ENCODE results near the gene FOXN1. TPM values are rescaled to one million over a fixed set of nuclear protein-coding genes. Genes with fewer than 3 reads are reported as not detected.

Gene FOXN1
- total RNA-seq, 1 experiment from 2014 or later = not detected

DNA sequence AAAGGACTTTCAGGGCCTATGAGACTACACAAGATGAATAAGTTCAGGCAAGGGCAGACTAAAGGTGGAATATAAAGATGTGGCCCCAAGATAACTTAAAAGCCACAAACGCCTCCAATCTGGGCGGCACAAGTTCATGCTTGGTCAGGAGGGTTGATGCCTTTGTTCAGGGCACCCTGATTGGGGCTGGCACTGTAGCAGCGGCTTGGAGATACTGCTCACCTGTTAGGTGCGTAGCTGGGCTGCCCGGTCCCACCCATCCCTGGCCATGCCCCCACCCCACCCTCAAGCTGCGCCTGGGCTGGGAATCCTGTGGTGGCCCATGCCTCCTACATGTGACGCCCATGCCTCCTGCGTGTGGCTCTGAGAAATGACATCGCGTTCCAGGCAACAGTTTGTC, 45.2 kb upstream of the FOXN1 start:
- ChIA-PET CTCF (no interaction called here), POLR2A (ENCODE audit: unreplicated experiment) (no interaction called here)
- intact Hi-C loops (cut with micrococcal nuclease) = no loop called here
- Histone ChIP-seq H3K27ac (ENCODE audit: low read length) (no peak overlapping the region), H3K9me2 (replicated peaks; ENCODE audit: low read length) (no peaks in the 10 kb centered on the region), H3K9ac (ENCODE audit: low read length) (no peak overlapping the region), H3K79me2 (ENCODE audit: low read length) (no peaks in the 10 kb centered on the region), H3K27me3 (ENCODE audit: low read length) (no peaks in the 10 kb centered on the region; the same call in 1 of the 2 replicates), H3K9me3 (ENCODE audit: low read length) (no peaks in the 10 kb centered on the region), H3K4me2 (ENCODE audit: low read length) (no peak overlapping the region), H3K36me3 (ENCODE audit: low read depth, low read length) (no peaks in the 10 kb centered on the region), H3K4me3 (ENCODE audit: low read length) (no peak overlapping the region), H4K20me1 (ENCODE audit: low read length) (no peaks in the 10 kb centered on the region), H2AFZ (ENCODE audit: low read length) (no peak overlapping the region), H3F3A (ENCODE audit: low read length, unreplicated experiment) (no peaks in the 10 kb centered on the region), H3K4me1 (ENCODE audit: insufficient read depth, low read length) (no peaks in the 10 kb centered on the region)
- TF ChIP-seq CTCF (conservative IDR thresholded peaks at IDR 0.05; ENCODE audit: low read depth, low read length) = no peak
- TF ChIP-seq EZH2 (IDR thresholded peaks at IDR 0.05; ENCODE audit: low read length, unreplicated experiment) = no peak
- no peak for TF ChIP-seq EZH2phosphoT487 (IDR thresholded peaks at IDR 0.05; ENCODE audit: borderline replicate concordance, low read length)
- no TSS peak for BruUV-seq (replicated peaks)
- no peak for DNase-seq
- ATAC-seq = no peak

DNA sequence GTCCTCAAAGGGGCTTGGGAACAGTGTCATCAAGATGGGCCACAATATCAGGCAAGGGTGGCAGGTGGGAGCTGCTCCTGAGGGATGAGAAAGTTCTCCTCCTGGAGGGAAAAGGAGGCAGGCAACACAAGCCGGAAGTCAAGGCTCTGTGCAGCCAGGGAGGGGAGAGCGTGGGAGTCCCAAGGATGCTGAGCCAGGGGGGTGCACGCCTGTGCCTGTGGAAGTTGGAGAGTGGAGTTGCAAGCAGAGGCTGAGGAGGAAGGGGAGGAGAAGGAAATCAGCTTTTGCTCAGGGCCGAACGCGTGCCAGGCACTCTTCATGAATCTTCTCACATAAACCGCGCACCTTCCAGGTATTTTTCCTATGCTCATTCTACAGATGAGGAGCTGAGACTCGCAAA, 40.1 kb upstream of the FOXN1 start:
- H3K4me3 ChIP-seq (ENCODE audit: low read length) = no peak overlapping the region
- no peak for ATAC-seq
- no peak overlapping the region for H3K4me2 ChIP-seq (ENCODE audit: low read length)
- H3K79me2 ChIP-seq (ENCODE audit: low read length) = no peaks in the 10 kb centered on the region
- POLR2A ChIA-PET (ENCODE audit: unreplicated experiment) = interaction anchor here (0.6 kb wide), 1 partner anchor 109 kb away, joined by 5 read pairs; the partner anchor contains the start of gene POLDIP2
- CTCF ChIA-PET = no interaction called here
- no peak overlapping the region for H2AFZ ChIP-seq (ENCODE audit: low read length)
- H3K27ac ChIP-seq (ENCODE audit: low read length) = no peak overlapping the region
- H3K27me3 ChIP-seq (ENCODE audit: low read length) = no peaks in the 10 kb centered on the region; the same call in 1 of the 2 replicates
- H3K9ac ChIP-seq (ENCODE audit: low read length) = no peak overlapping the region
- no peaks in the 10 kb centered on the region for H4K20me1 ChIP-seq (ENCODE audit: low read length)
- no peak for DNase-seq
- no TSS peak for BruUV-seq (replicated peaks)
- TF ChIP-seq EZH2phosphoT487 (IDR thresholded peaks at IDR 0.05; ENCODE audit: borderline replicate concordance, low read length) (no peak), CTCF (conservative IDR thresholded peaks at IDR 0.05; ENCODE audit: low read depth, low read length) (no peak), EZH2 (IDR thresholded peaks at IDR 0.05; ENCODE audit: low read length, unreplicated experiment) (no peak)
- H3F3A ChIP-seq (ENCODE audit: low read length, unreplicated experiment) = no peaks in the 10 kb centered on the region
- H3K9me3 ChIP-seq (ENCODE audit: low read length) = no peaks in the 10 kb centered on the region
- H3K4me1 ChIP-seq (ENCODE audit: insufficient read depth, low read length) = peaks cover 8% of the 10 kb centered on the region; the same call in 1 of the 2 replicates
- intact Hi-C loops (cut with micrococcal nuclease) = no loop called here
- no peaks in the 10 kb centered on the region for H3K36me3 ChIP-seq (ENCODE audit: low read depth, low read length)
- no peaks in the 10 kb centered on the region for H3K9me2 ChIP-seq (replicated peaks; ENCODE audit: low read length)

GRCh38 chr17:28466521-28467048, 39.6 kb upstream of the FOXN1 start:
- H3K4me2 ChIP-seq (ENCODE audit: low read length) = no peak overlapping the region
- no peaks in the 10 kb centered on the region; the same call in 1 of the 2 replicates for H3K27me3 ChIP-seq (ENCODE audit: low read length)
- no peaks in the 10 kb centered on the region for H3K9me3 ChIP-seq (ENCODE audit: low read length)
- H3K4me3 ChIP-seq (ENCODE audit: low read length) = no peak overlapping the region
- no peaks in the 10 kb centered on the region for H3K79me2 ChIP-seq (ENCODE audit: low read length)
- H3K9me2 ChIP-seq (replicated peaks; ENCODE audit: low read length) = no peaks in the 10 kb centered on the region
- no peaks in the 10 kb centered on the region for H4K20me1 ChIP-seq (ENCODE audit: low read length)
- TF ChIP-seq CTCF (conservative IDR thresholded peaks at IDR 0.05; ENCODE audit: low read depth, low read length) (no peak), EZH2 (IDR thresholded peaks at IDR 0.05; ENCODE audit: low read length, unreplicated experiment) (no peak), EZH2phosphoT487 (IDR thresholded peaks at IDR 0.05; ENCODE audit: borderline replicate concordance, low read length) (no peak)
- ATAC-seq (no peak), DNase-seq (no peak)
- H2AFZ ChIP-seq (ENCODE audit: low read length) = no peak overlapping the region
- BruUV-seq (replicated peaks) = no TSS peak
- H3F3A ChIP-seq (ENCODE audit: low read length, unreplicated experiment) = no peaks in the 10 kb centered on the region
- ChIA-PET POLR2A (ENCODE audit: unreplicated experiment) (interaction anchor here (0.6 kb wide), 1 partner anchor 109 kb away, joined by 5 read pairs; the partner anchor contains the start of gene POLDIP2), CTCF (no interaction called here)
- H3K9ac ChIP-seq (ENCODE audit: low read length) = no peak overlapping the region
- no peak overlapping the region for H3K27ac ChIP-seq (ENCODE audit: low read length)
- H3K4me1 ChIP-seq (ENCODE audit: insufficient read depth, low read length) = peaks cover 8% of the 10 kb centered on the region; the same call in 1 of the 2 replicates
- intact Hi-C loops (cut with micrococcal nuclease) = no loop called here
- H3K36me3 ChIP-seq (ENCODE audit: low read depth, low read length) = no peaks in the 10 kb centered on the region

Data from PC-3 (cell line).